GM18951 (cell line): ENCODE measurements around the gene EEF2.

Experiments used
- POLR2A ChIP-seq: IDR thresholded peaks from 4 replicates; pipeline ENCODE4 v1.6.1; 2011; ENCODE audit warnings: mild to moderate bottlenecking; ENCODE audit not compliant: insufficient read length, insufficient read depth; ENCODE audit errors: extremely low read depth
- in situ Hi-C: fragments of 300-500 bp; cut with MboI; formaldehyde crosslinking; loops from one replicate; pipeline ENCODE4 v1.12.0; 2022; ENCODE audit warnings: low sequenced_read_pairs, mixed read lengths, inconsistent platforms; ENCODE audit not compliant: unreplicated experiment

Gene EEF2

DNA sequence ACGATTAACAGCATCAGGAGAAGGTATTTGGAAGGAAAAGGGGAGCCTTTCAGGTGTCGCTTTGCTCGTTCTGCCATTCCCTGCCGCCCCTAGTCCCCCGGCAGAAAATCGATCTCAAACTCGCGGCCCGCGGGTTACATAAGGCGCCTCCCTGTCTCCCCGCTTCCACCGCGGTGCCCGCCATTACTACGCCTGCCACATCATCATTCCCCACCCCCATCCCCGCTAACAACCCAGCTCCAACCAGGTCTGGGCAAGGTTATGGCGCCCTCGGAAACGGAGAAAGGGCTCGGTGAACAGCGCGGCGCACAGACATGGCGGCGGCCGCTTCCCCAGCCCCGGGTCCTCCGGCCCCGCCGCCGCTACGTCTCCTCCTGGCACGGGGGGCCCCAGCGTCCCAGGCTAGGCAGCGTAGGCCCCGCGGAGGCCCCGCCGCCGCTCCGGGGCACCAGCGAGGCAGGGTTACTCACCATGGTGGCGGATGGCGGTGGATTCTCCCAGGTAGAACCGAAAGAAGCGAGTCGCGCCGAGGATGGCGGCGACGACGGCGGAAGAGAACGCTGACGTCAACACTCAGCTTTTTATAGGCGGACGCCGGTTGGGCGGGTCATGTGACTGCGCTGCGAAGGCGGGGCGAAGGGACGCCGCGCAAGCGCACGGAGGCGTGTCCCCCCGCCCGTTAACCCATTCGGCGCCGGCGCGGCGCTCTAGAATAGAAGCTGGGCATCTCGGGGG lies at the start of gene EEF2:
EEF2 (minus strand) TSS at position 556 of the 735 bp plus-strand sequence; CDS start at position 473, 83 bp downstream.
- in situ Hi-C loops, result no loop called here
- TF ChIP-seq POLR2A, result peak; percentile 100

- no peak for TF ChIP-seq POLR2A
- in situ Hi-C loops, result no loop called here
These were observed 49.1 kb upstream of the EEF2 start for GRCh38 chr19:4034048-4035017.

- in situ Hi-C loops, result no loop called here
These were observed 48.0 kb upstream of the EEF2 start for GRCh38 chr19:4033028-4033956.

DNA sequence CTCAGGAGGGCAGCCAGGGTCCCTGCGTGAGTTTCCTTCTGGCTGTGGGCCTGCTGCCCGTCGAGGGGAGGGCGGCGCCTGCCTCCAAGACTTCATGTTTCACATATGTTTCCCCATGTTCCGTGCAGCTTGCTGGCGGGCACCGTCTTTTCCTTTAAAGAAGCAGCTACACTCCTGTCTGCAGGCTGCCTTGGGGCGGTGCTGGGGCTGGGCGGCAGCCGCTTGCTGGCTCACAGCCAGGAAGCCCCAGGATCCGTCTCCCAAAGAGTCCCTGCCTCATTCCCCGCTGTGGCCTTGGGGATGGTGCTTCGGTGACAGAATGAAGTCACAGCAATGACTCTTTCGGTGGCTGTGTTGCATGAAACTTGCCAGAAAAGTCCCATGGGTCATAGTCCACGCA lies 47.2 kb upstream of the EEF2 start:
- TF ChIP-seq POLR2A, result no peak
- in situ Hi-C loops, result no loop called here

More at GRCh38 chr19:4033028-4033956, 48.0 kb upstream of the EEF2 start:
- TF ChIP-seq POLR2A, result no peak

GRCh38 chr19:4031420-4031819 lies 46.2 kb upstream of the EEF2 start:
- TF ChIP-seq POLR2A, result no peak
- in situ Hi-C loops, result no loop called here

DNA sequence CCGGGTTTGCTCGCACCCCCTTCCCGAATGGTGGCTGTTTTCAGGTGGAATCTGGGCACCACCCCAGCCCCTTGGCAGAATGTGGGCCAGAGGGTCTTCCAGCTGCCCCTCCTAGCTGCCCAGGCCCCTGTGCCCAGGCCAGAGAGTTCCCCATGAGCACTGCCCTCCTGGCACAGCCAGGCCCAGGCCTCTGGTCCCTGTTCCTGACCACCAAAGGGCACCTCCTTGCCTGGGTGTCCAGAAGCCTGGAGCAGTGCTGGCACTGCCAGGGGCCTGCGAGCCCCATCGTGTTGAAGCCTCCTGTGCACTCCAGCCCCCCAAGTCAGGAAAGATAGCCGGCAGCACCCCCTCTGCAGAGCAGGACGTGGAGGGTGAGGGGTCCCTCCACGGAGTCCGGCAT lies 45.7 kb upstream of the EEF2 start:
- in situ Hi-C loops, result no loop called here
- TF ChIP-seq POLR2A, result no peak

DNA sequence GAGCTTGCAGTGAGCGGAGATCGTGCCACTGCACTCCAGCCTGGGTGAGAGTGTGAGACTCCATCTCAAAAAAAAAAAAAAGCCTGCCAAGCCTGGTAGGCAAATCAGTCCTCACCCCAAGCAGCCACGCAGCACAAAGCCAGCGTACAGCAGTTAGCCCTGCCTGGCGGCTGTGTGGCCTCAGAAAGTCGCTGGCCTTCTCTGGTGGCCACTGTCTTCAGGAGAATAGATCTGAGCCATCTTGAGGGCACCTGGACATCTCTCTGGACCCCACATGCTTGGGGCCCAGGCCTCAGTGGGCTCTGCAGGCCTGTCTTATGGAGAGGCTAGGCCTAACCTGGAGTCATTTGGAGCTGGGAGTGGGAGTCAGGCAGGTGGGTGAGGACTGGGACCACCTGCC lies 45.3 kb upstream of the EEF2 start:
- in situ Hi-C loops, result no loop called here
- no peak for TF ChIP-seq POLR2A

DNA sequence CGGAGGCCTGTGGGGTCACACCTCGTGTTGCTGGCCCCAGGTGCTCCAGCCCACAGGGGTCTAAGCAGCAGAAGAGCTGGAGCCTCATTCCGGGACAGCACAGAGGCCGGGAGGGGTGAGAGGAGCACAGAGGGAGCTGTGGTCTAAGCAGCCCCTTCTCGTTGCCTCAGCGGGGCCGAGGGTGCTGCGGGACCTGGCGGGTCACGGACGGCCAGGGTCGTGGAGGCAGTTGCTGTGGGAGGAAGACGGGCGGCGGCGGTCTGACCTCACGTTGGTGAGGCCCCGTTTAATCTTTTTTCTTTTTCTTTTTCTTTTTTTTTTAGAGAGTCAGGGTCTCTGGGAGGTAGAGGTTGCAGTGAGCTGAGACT lies 44.0 kb upstream of the EEF2 start:
- TF ChIP-seq POLR2A, result no peak
- in situ Hi-C loops, result no loop called here

DNA sequence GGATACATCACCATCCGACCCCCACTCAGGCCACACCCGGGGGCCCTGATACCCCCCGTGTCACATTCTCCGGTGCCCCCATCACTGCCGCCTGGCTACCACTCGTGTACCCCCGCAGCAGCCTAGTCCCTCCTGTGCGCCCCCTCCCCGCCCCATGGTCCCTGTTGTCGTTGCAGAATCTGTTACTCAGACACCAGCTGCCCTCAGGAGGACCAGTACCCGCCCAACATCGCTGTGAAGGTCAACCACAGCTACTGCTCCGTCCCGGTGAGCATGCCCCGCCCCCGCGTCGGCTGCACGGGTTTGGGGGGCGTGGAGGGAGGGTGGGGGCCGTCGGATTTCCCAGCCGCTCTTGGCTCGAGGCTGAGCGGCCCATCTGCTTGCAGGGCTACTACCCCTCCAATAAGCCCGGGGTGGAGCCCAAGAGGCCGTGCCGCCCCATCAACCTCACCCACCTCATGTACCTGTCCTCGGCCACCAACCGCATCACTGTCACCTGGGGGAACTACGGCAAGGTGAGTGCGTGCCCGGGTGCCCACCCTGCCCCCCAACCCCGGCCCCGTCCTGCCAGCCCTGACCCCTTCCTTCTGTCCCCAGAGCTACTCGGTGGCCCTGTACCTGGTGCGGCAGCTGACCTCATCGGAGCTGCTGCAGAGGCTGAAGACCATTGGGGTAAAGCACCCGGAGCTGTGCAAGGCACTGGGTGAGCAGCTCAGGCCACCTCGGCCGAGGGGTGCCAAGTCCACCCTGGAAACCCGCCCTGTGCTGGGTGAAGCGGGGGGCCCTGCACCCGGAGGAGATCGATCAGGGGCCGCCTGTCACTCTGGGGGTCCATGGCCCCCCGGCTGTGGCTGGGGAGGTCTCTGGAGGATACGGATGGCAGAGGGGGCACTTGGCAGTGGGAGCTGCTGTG lies 43.3 kb upstream of the EEF2 start:
- in situ Hi-C loops, result no loop called here

GRCh38 chr19:4027146-4027545 lies 41.9 kb upstream of the EEF2 start:
- in situ Hi-C loops, result no loop called here

More for the DNA sequence above, 43.3 kb upstream of the EEF2 start:
- TF ChIP-seq POLR2A, result no peak

GRCh38 chr19:4025317-4025716 lies 40.1 kb upstream of the EEF2 start:
- TF ChIP-seq POLR2A, result no peak
- in situ Hi-C loops, result no loop called here

More at GRCh38 chr19:4027146-4027545, 41.9 kb upstream of the EEF2 start:
- TF ChIP-seq POLR2A, result no peak

- in situ Hi-C loops, result no loop called here
- no peak for TF ChIP-seq POLR2A
These were observed 38.5 kb upstream of the EEF2 start for GRCh38 chr19:4023600-4024398.
